Measurements from ENCODE around the gene MTRFR.
A peak's percentile ranks its signal among the peaks of the same experiment; 100 is the strongest.

Gene MTRFR

DNA sequence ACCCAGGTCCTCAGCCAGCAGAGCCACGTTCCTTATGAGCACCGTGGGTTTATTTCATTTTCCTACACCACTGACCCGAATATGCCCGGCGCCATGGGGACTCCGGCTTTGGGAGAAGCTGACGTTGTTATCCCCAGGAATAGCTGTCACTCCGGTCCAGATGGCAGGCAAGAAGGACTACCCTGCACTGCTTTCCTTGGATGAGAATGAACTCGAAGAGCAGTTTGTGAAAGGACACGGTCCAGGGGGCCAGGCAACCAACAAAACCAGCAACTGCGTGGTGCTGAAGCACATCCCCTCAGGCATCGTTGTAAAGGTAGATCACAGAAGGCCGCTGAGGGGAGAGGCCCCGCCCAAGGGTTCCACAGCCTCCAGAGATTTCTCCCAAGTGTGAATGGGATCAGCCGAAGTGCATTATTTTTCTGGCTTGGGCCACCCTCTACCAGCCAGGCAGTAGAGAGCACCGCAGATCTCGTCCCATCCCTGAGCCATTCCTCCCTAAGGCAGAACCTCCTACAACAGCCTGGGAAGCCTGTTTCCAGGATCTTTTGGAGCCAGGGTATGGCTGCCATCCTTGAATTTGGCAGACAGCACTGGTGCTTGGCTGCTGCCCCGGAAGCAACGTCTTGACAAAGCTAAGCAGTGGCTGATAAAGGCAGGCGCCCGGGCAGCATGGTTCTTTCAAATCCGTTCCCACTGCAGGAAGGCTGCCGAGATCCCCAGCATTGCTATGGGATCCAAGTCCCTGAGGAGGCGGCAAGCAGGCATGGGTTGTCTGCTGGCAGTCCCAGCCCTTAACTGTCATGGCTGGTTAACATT is 20.6 kb downstream of the MTRFR start:
- Histone ChIP-seq H3K9me3 (ENCODE audit: low read length) (peaks cover 6% of the 10 kb centered on the region), H2AFZ (ENCODE audit: low read depth, low read length) (no peak overlapping the region), H3K27me3 (ENCODE audit: insufficient read depth, low read length) (no peaks in the 10 kb centered on the region), H3K36me3 (ENCODE audit: insufficient read depth, low read length) (peaks cover 52% of the 10 kb centered on the region), H3K4me1 (ENCODE audit: insufficient read depth, low read length) (no peaks in the 10 kb centered on the region), H3K4me3 (ENCODE audit: low read length) (no peak overlapping the region)

DNA sequence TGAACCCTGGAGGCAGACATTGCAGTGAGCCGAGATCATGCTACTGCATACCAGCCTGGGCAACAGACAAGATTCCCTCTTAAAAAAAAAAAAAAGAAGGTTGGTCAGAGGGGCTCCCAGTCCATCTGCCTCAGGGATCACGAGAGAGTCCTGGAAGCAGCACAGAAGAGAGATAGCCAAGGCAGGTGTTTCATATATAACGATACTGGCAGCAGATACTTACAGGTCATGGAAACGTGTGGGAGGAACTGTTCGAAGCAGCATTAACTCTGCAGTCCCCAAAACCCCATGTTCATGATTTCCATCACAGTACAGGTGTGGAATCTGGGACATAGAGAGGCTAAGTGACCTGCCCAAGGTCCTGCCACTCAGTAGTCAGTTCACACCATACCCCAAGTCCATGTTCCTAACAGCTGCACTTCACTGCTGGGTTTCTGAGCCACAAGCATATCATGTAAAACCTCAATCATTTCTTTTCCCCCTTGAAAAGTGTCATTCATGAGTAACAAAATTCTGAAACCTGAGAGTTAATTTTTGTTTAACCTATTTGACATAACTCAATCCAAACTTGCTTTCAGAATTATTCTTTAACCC is 21.7 kb downstream of the MTRFR start:
- Histone ChIP-seq H3K9me3 (ENCODE audit: low read length) (no peaks in the 10 kb centered on the region), H2AFZ (ENCODE audit: low read depth, low read length) (no peak overlapping the region), H3K27me3 (ENCODE audit: insufficient read depth, low read length) (no peaks in the 10 kb centered on the region), H3K36me3 (ENCODE audit: insufficient read depth, low read length) (peaks cover 59% of the 10 kb centered on the region), H3K4me3 (ENCODE audit: low read length) (no peak overlapping the region), H3K4me1 (ENCODE audit: insufficient read depth, low read length) (no peaks in the 10 kb centered on the region)

DNA sequence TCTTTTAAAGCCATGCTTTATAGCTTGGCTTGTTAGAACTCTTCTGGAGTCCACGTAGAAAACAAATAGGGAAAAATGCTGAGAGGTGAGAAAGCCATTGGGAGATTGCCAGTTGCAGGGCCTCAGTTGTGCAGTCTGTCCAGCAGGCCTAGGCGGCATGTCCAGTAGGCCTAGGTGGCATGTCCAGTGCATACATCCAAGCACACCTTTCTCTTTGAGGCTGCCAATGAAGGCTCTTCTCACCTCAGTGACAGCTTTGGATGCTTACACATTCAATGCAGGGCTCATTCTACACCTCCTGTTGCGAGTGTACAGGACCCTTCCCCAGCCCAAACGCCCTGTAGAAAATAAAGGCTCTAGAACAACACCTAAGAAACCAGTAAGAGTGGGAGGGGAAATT is 25.4 kb downstream of the MTRFR start:
- Histone ChIP-seq H3K36me3 (ENCODE audit: insufficient read depth, low read length) (peaks cover 88% of the 10 kb centered on the region), H3K4me3 (ENCODE audit: low read length) (no peak overlapping the region), H3K9me3 (ENCODE audit: low read length) (no peaks in the 10 kb centered on the region), H3K27me3 (ENCODE audit: insufficient read depth, low read length) (no peaks in the 10 kb centered on the region), H2AFZ (ENCODE audit: low read depth, low read length) (no peak overlapping the region), H3K4me1 (ENCODE audit: insufficient read depth, low read length) (no peaks in the 10 kb centered on the region)

DNA sequence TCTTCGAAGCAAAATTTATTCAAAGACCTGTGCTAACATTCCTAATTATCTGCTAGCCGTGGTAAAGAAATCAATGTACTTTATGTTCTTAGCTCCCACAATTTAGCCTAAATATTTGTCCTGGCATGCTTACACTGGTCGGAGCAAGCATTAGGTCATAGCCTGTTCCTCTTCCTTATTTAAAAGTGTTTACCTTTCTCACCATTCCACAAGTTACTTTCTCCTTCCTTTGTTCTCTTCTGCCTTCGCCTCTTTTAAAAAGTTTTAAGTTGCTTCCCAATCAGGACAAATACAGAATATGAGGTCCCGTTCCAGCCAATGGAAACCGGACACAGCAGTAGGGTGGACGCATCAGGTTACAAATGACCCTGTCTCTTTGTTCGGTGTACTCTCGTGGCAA is 26.8 kb downstream of the MTRFR start:
- Histone ChIP-seq H3K9me3 (ENCODE audit: low read length) (no peaks in the 10 kb centered on the region), H3K4me3 (ENCODE audit: low read length) (no peak overlapping the region), H3K36me3 (ENCODE audit: insufficient read depth, low read length) (peaks cover 88% of the 10 kb centered on the region), H3K27me3 (ENCODE audit: insufficient read depth, low read length) (no peaks in the 10 kb centered on the region), H2AFZ (ENCODE audit: low read depth, low read length) (no peak overlapping the region), H3K4me1 (ENCODE audit: insufficient read depth, low read length) (no peaks in the 10 kb centered on the region)

DNA sequence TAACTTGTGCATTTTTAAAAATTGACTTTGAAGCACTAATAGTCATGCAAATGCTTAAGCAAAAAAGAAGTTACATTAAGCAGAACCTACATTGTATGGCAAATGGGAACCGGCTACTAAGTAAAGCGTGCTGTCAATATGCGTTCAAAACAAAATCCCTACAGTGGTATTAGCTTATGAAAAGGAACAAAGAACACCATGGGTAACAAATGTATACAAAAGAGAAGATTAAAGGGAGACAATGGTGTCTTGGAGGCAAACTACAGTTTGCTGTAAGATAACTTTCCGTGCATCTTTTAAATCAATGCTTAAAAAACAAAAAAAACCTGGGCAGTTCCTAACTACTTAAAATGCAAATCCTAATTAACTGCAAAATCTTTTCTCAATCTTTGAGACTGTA is 28.0 kb downstream of the MTRFR start:
- Histone ChIP-seq H3K36me3 (ENCODE audit: insufficient read depth, low read length) (peaks cover 89% of the 10 kb centered on the region), H3K4me1 (ENCODE audit: insufficient read depth, low read length) (no peaks in the 10 kb centered on the region), H3K9me3 (ENCODE audit: low read length) (no peaks in the 10 kb centered on the region), H3K27me3 (ENCODE audit: insufficient read depth, low read length) (no peaks in the 10 kb centered on the region), H3K4me3 (ENCODE audit: low read length) (no peak overlapping the region), H2AFZ (ENCODE audit: low read depth, low read length) (no peak overlapping the region)

DNA sequence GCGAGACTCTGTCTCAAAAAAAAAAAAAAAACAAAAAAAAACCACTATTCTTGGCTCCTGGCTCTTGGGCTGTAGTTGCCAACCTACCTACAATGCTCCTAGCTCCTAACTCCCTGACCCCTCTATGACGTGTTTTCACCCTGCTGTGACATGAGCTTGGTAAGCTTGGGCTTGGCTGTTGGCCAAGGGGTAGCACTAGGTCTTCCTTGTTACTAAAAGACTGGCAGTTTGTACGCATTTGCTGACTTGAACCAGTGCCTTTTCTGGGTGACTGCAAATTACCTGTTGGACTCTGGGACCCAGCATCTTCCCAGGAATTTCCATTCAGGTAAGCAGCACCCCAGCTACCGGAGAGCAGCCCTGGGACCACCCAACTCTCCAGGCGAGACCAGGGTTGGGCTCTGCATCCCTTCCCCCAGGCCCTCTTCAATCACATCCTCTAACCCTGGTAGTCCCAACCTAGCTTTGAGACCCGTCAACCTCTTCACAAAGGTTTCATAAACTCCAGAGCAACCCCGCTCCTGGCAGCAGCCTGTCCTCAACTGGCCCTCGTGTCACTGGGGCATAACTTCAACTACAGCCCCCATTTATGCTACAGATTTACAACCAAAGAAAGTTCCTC is 30.1 kb downstream of the MTRFR start:
- no peak overlapping the region for H3K4me3 ChIP-seq (ENCODE audit: low read length)
- no peak overlapping the region for H2AFZ ChIP-seq (ENCODE audit: low read depth, low read length)
- peaks cover under 1% of the 10 kb centered on the region for H3K4me1 ChIP-seq (ENCODE audit: insufficient read depth, low read length)
- peaks cover 85% of the 10 kb centered on the region for H3K36me3 ChIP-seq (ENCODE audit: insufficient read depth, low read length)
- H3K27me3 ChIP-seq (ENCODE audit: insufficient read depth, low read length): no peaks in the 10 kb centered on the region
- H3K9me3 ChIP-seq (ENCODE audit: low read length): no peaks in the 10 kb centered on the region

DNA sequence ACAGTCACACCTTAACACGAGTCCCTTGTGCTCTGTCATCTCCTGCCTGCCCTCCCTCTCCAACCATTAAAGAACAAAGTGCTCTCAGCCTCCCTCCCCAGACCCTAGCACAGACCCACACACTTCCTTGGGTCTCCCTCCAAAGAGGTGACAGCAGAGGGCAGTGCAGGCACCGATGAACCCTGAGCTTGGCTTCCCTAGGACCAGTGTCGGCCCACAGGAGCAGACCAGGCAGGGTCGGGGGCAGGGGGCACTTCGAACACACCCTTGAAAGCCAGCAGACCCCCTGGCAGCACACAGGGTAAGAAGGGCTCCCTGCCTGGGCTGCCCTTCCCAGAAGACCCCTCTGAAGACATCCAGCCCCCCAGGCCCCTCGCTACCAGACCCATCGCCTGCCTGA is 31.4 kb downstream of the MTRFR start:
- H3K27me3 ChIP-seq (ENCODE audit: insufficient read depth, low read length): no peaks in the 10 kb centered on the region
- H2AFZ ChIP-seq (ENCODE audit: low read depth, low read length): no peak overlapping the region
- no peaks in the 10 kb centered on the region for H3K9me3 ChIP-seq (ENCODE audit: low read length)
- peaks cover 73% of the 10 kb centered on the region for H3K36me3 ChIP-seq (ENCODE audit: insufficient read depth, low read length)
- H3K4me3 ChIP-seq (ENCODE audit: low read length): no peak overlapping the region
- H3K4me1 ChIP-seq (ENCODE audit: insufficient read depth, low read length): peaks cover 10% of the 10 kb centered on the region

DNA sequence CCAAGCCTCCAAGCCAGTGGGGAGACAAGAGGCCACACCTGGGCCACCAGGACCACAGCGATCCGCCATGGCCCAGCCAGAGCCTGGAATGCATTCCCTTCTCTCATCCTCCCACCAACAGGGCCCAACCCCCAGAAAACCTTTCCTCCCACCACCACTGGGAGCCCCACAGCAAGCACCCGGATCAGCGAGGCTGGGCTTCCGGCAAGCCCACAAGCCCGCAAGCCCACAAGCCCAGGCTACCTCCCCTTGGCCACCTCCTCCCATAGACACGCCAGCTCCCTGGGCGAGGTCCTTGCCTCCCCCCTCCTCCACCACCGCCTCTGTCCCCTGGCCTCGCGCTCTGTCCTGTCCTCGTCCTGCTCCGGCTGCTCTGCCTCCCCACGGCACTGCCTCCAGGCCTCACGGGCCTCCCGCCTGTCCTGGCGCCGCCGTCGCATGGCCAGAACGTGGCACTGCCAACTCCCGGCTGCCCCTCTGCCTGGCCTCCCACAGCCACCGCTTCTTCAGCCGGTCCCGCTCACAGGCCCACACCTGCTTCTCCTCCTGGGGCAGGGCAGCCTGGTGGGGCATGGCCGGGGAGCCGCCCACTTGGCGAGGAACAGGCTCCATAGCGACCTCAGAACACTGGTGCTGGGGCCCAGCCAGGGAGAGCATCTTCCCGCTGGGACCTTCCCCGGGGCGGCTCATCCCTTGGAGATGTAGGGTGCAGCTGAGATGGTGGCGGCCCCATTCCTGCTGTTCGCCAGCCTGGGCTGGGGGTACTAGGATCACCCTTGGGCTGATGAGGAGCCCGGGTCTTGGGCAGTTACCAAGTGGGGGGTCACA is 32.8 kb downstream of the MTRFR start:
- peaks cover 59% of the 10 kb centered on the region for H3K36me3 ChIP-seq (ENCODE audit: insufficient read depth, low read length)
- no peaks in the 10 kb centered on the region for H3K9me3 ChIP-seq (ENCODE audit: low read length)
- no peaks in the 10 kb centered on the region for H3K27me3 ChIP-seq (ENCODE audit: insufficient read depth, low read length)
- H3K4me1 ChIP-seq (ENCODE audit: insufficient read depth, low read length): peaks cover 19% of the 10 kb centered on the region
- H2AFZ ChIP-seq (ENCODE audit: low read depth, low read length): no peak overlapping the region
- no peak overlapping the region for H3K4me3 ChIP-seq (ENCODE audit: low read length)

DNA sequence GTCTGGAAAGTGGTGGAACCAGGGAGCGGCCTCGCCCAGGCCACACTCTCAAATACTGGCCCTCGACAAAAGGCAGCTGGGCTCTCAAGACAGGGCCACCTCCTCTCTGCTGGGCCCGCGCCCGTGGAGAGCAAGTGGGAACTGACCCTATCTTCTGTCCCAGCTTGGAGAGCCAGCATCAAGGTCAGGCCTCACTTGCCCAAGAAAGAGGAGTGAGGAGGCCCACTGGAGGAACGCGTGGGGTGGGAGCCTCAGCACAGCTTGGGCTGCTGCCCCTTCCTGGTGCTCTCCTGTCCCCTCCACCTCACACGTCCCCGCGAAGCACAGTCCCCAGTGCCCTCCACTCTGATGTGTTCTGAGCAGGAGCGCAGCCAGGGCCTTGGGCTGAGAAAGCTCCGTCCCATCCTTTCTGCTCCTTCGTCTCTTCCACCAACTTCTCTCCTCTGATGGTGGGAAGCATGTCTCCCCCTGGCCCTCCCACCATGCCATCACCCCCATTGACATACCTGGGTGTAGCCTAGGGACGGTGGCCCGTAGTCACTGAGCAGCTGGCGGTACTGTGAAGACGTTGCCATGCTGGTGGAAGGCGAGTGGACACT is 33.5 kb downstream of the MTRFR start:
- Histone ChIP-seq H3K36me3 (ENCODE audit: insufficient read depth, low read length) (peaks cover 52% of the 10 kb centered on the region), H3K27me3 (ENCODE audit: insufficient read depth, low read length) (no peaks in the 10 kb centered on the region), H3K9me3 (ENCODE audit: low read length) (no peaks in the 10 kb centered on the region), H3K4me3 (ENCODE audit: low read length) (no peak overlapping the region), H2AFZ (ENCODE audit: low read depth, low read length) (no peak overlapping the region), H3K4me1 (ENCODE audit: insufficient read depth, low read length) (peaks cover 19% of the 10 kb centered on the region)

DNA sequence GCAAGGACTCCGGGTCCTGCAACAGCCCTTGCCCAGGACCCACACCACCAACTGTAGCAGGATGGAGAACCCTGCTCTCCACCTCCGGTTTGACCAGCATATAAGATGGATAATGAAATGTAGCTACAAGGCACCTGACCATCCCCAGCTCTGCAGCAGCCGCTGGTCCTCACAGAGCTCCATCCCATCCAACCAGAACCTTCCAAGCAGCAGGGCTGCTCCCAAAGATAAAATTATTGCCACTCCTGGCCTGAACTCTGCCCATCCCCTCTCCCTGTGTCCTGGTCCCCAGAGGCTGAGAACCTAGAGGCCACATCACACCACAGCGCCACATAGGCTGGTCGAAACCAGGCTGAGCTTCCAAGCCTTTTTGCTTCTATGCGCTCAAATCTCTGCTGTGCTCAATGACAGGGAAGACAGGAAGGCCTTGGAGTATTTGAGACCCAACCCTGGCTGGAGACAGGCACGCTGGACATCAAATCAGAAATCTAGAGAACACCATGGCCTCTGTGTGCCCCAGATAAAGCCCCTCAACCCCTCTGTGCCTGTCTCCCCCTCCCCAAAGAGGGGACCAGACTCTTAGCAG is 34.2 kb downstream of the MTRFR start:
- Histone ChIP-seq H3K9me3 (ENCODE audit: low read length) (no peaks in the 10 kb centered on the region), H3K4me3 (ENCODE audit: low read length) (no peak overlapping the region), H3K4me1 (ENCODE audit: insufficient read depth, low read length) (peaks cover 21% of the 10 kb centered on the region), H2AFZ (ENCODE audit: low read depth, low read length) (no peak overlapping the region), H3K27me3 (ENCODE audit: insufficient read depth, low read length) (no peaks in the 10 kb centered on the region), H3K36me3 (ENCODE audit: insufficient read depth, low read length) (peaks cover 45% of the 10 kb centered on the region)

DNA sequence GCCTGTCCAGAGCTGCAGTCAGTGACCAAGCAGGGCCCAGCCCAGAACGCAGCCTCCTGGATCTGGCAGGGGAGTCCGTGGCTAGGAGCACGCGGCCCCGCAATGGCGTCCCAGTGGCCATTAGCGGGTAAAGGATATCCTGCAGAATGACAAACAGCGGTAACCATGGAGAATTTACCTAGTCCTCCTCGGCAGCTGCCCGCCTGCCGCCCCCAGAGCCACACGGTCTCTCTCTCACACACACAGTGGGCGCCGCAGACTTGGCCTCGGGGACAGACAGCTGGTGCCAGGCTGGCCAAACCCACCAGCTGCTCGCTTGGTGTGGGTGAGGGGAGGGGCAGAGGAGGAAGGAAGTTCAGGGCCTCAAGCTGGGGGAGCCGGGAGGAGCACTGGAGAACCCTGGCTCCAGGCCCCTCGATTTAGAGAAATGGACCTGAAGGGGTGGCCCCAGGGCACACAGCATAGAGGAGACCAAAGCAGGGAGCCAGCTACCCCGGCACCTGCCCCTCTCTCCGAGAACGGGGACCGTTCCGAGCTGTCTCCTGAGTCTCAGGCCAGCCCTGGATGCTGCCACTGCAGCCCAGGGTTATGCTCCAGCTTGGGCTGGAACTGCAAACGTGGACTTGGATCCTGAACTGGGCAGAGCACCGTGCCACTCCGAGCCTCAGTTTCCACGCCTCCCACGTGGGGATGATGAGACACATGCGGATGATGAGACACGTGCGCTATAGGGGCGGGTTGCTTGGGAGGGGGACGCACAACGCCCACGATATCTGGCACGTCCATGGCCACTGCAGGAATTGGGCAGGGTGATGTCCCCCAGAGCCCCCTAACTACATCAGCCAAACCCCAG is 35.0 kb downstream of the MTRFR start:
- no peaks in the 10 kb centered on the region for H3K27me3 ChIP-seq (ENCODE audit: insufficient read depth, low read length)
- peaks cover 39% of the 10 kb centered on the region for H3K36me3 ChIP-seq (ENCODE audit: insufficient read depth, low read length)
- H3K4me3 ChIP-seq (ENCODE audit: low read length): no peak overlapping the region
- no peak overlapping the region for H2AFZ ChIP-seq (ENCODE audit: low read depth, low read length)
- H3K4me1 ChIP-seq (ENCODE audit: insufficient read depth, low read length): peaks cover 29% of the 10 kb centered on the region
- no peaks in the 10 kb centered on the region for H3K9me3 ChIP-seq (ENCODE audit: low read length)

DNA sequence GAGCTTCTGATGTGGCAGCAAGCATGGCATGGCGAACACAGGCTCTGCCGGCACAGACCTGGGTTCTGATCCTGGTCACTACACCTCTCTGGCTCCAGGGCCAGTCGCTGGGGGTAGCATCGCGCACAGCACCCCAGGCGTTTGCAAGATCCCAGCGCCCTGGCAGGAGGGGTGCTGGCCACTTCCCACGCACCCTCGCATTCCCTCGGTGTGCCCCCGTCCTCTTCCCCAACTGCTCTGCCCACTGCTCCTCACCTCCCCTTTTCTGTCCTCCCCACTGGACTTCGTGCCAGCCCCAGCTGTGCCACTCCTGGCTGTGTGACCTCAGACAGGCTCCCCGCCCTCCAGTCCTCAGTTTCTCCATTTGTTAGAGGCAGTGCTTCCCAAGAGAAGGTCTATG is 35.6 kb downstream of the MTRFR start:
- H3K27me3 ChIP-seq (ENCODE audit: insufficient read depth, low read length): no peaks in the 10 kb centered on the region
- peak overlapping the region; percentile 8 for H3K4me3 ChIP-seq (ENCODE audit: low read length)
- H3K4me1 ChIP-seq (ENCODE audit: insufficient read depth, low read length): peaks cover 30% of the 10 kb centered on the region
- no peak overlapping the region for H2AFZ ChIP-seq (ENCODE audit: low read depth, low read length)
- no peaks in the 10 kb centered on the region for H3K9me3 ChIP-seq (ENCODE audit: low read length)
- H3K36me3 ChIP-seq (ENCODE audit: insufficient read depth, low read length): peaks cover 33% of the 10 kb centered on the region
